RPMI8226 (cell line): Measurements from ENCODE around the gene KRTAP10-12.
"Not testable (repeated sequence)": the region's sequence is repeated elsewhere in the genome, so short reads cannot be mapped to it uniquely, and the experiment has no call there.

Experiments used
- DNase-seq: peaks from one replicate; pipeline ENCODE4 v3.0.0-alpha.2; 2015

KRTAP10-12 gene

GRCh38 chr21:44697172-44697810, at the start of gene KRTAP10-12:
Gene KRTAP10-12 (plus strand): TSS chr21:44697172. CDS start chr21:44697202, 30 bp downstream.
- DNase-seq: not testable (repeated sequence)

- no peak for DNase-seq
Measured at GRCh38 chr21:44647222-44647552, 49.8 kb upstream of the KRTAP10-12 start.

GRCh38 chr21:44648557-44649311, 48.2 kb upstream of the KRTAP10-12 start:
- no peak for DNase-seq

- no peak for DNase-seq
Measured at GRCh38 chr21:44649521-44650100, 47.4 kb upstream of the KRTAP10-12 start.

- DNase-seq: no peak
Measured at GRCh38 chr21:44650265-44650972, 46.6 kb upstream of the KRTAP10-12 start.

GRCh38 chr21:44650973-44651675, 45.8 kb upstream of the KRTAP10-12 start:
- DNase-seq: no peak

GRCh38 chr21:44653123-44653522, 43.8 kb upstream of the KRTAP10-12 start:
- DNase-seq: peak; percentile 54

GRCh38 chr21:44653656-44654575, 43.1 kb upstream of the KRTAP10-12 start:
- DNase-seq: peak; percentile 78

GRCh38 chr21:44654576-44655175, 42.3 kb upstream of the KRTAP10-12 start, which contains the start of gene KRTAP12-4:
Gene KRTAP12-4 (minus strand): TSS chr21:44654659. CDS start chr21:44654614, 45 bp downstream.
- DNase-seq: no peak

- no peak for DNase-seq
Measured at GRCh38 chr21:44656868-44657267, 40.1 kb upstream of the KRTAP10-12 start.

GRCh38 chr21:44657635-44658540, 39.1 kb upstream of the KRTAP10-12 start, which contains the start of gene KRTAP12-3:
Gene KRTAP12-3 (plus strand): TSS chr21:44657932. CDS start chr21:44657980, 48 bp downstream.
- DNase-seq: peak; percentile 60

GRCh38 chr21:44658541-44658910, 38.4 kb upstream of the KRTAP10-12 start:
- no peak for DNase-seq

- DNase-seq: no peak
Measured at GRCh38 chr21:44658913-44659595, 37.9 kb upstream of the KRTAP10-12 start.

GRCh38 chr21:44661567-44661966, 35.4 kb upstream of the KRTAP10-12 start:
- DNase-seq: not testable (repeated sequence)

- DNase-seq: no peak
Measured at GRCh38 chr21:44664691-44665090, 32.3 kb upstream of the KRTAP10-12 start.

GRCh38 chr21:44666401-44667320, 30.3 kb upstream of the KRTAP10-12 start, which contains the start of gene KRTAP12-2:
Gene KRTAP12-2 (minus strand): TSS chr21:44666927. CDS start chr21:44666886, 41 bp downstream.
- DNase-seq: peak; percentile 70

GRCh38 chr21:44667612-44668011, 29.4 kb upstream of the KRTAP10-12 start:
- DNase-seq: no peak
